Effector memory CD4-positive, alpha-beta T cell (primary cell): ENCODE data around the gene SPSB1.
"Not testable (repeated sequence)": the region's sequence is repeated elsewhere in the genome, so short reads cannot be mapped to it uniquely, and the experiment has no call there.

Experiments used
- DNase-seq, 3 donors: peaks; one replicate each; pipeline ENCODE4 v3.0.0-alpha.2; 2020
- H3K27ac ChIP-seq: 2 replicates; pipeline ENCODE4 v1.7.0; 2013; ENCODE audit warnings: mild to moderate bottlenecking, low read length, moderate library complexity; ENCODE audit not compliant: insufficient read depth, poor library complexity, severe bottlenecking
- H3K27me3 ChIP-seq: replicated peaks from 2 replicates; pipeline ENCODE4 v1.7.0; 2013; ENCODE audit warnings: mild to moderate bottlenecking, low read length; ENCODE audit not compliant: insufficient read depth, control insufficient read depth, poor library complexity, severe bottlenecking
- H3K36me3 ChIP-seq: 2 replicates; pipeline ENCODE4 v1.7.0; 2013; ENCODE audit warnings: mild to moderate bottlenecking, low read length, moderate library complexity; ENCODE audit not compliant: control insufficient read depth, insufficient read depth
- H3K4me1 ChIP-seq: 2 replicates; pipeline ENCODE4 v1.7.0; 2013; ENCODE audit warnings: low read length, mild to moderate bottlenecking; ENCODE audit not compliant: control insufficient read depth, insufficient read depth, poor library complexity, severe bottlenecking
- H3K4me3 ChIP-seq: 2 replicates; pipeline ENCODE4 v1.7.0; 2013; ENCODE audit warnings: low read length, low read depth, mild to moderate bottlenecking; ENCODE audit not compliant: insufficient read depth, poor library complexity, severe bottlenecking
- H3K9me3 ChIP-seq: 2 replicates; pipeline ENCODE4 v1.7.0; 2013; ENCODE audit warnings: mild to moderate bottlenecking, low read length, moderate library complexity; ENCODE audit not compliant: control insufficient read depth

SPSB1 gene

DNA sequence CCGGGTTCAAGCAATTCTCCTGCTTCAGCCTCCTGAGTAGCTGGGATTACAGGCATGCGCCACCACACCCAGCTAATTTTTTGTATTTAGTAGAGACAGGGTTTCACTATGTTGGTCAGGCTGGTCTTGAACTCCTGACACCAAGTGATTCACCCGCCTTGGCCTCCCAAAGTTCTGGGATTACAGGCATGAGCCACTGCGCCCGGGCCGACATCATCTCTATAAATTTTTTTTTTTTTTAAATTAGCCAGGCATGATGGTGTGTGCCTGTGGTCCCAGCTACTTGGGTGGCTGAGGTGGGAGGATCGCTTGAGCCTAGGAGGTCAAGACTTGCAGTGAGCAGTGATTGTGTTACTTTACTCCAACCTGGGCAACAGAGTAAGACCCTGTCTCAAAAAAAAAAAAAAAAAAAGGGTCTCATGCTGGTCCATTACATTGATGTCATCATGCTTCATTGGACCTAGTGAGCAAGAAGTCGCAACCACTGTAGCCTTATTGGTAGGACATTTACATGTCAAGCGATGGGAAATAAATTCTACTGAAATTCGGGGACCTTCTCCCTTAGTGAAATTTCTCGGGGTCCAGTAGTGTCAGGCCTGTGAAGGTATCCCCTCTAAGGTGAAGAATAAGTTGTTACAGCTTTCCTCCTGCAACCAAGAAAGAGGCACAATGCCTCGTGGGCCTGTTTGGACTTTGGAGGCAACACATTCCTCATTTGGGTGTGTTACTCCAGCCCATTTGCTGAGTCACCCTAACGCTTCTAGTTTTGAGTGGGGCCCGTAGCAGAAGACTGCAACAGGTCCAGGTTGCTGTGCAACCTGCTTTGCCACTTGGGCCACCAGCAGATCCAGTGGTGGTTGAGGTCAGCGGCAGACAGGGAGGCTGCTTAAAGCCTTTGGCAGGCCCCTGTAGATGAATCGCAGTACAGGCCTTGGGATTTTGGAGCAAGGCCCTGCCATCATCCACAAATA lies 7.2 kb downstream of the SPSB1 start:
- H3K27me3 ChIP-seq, H3K36me3 ChIP-seq: not testable (repeated sequence)

DNA sequence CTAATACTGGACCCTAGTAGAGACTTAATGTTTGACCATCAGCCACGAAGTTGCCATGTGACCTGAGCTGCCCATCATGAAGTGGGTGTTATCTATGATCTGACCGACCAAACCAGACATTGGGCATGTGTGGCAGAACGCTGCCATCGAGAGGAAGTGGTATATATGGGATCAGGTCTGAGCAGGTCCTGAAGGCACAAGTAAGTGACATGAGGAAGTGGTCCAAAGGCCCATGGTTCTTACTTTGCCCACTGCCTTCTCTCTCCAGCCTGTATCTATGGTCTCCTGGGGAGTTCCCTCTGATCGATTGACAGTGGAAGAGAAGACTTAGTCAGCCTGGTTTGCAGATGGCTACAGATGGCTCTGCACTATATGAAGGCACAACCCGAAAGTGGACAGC lies 7.9 kb downstream of the SPSB1 start:
- Histone ChIP-seq H3K36me3 (no peaks in the 10 kb centered on the region), H3K27ac (no peak overlapping the region), H3K27me3 (no peaks in the 10 kb centered on the region), H3K4me3 (no peak overlapping the region), H3K9me3 (no peaks in the 10 kb centered on the region), H3K4me1 (no peaks in the 10 kb centered on the region)
- DNase-seq = no peak

More for the DNA sequence above, 7.2 kb downstream of the SPSB1 start:
- H3K9me3 ChIP-seq, H3K4me3 ChIP-seq, DNase-seq, H3K4me1 ChIP-seq, H3K27ac ChIP-seq: not testable (repeated sequence)

DNA sequence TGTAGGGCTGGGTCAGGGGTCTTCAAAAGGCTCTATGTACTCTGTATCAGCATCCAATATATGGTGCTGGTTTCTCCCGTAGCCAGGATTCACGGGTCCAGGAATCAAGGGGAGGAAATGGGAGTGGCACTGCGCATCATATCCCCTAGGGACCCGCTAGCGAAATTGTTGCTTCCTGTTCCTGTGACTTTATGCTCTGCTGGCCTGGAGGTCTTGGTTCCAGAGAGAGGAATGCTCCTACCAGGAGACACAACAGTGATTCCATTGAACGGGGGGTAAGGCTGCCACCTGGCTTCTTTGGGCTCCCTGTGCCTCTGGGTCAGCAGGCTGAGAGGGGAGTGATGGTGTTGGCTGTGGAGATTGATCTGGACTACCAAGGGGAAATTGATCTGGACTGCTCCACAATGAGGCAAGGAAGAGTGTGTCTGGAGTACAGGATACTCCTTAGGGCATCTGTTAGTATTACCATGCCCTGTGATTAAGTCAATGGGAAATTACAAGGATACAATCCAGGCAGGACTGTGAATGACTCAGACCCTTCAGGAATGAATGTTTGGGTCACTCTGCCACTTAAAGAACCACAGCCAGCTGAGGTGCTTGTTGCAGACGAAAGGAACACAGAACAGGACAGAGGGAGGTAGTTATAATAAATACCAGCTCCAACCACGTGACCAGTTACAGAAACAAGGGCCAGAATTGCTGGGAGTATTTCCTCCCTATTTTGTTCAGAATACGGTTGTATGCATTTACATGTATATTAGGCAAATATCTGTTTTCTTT lies 10.2 kb downstream of the SPSB1 start:
- Histone ChIP-seq H3K9me3 (no peaks in the 10 kb centered on the region), H3K4me1 (no peaks in the 10 kb centered on the region), H3K36me3 (no peaks in the 10 kb centered on the region), H3K27ac (no peak overlapping the region), H3K4me3 (no peak overlapping the region), H3K27me3 (no peaks in the 10 kb centered on the region)
- DNase-seq = no peak

DNA sequence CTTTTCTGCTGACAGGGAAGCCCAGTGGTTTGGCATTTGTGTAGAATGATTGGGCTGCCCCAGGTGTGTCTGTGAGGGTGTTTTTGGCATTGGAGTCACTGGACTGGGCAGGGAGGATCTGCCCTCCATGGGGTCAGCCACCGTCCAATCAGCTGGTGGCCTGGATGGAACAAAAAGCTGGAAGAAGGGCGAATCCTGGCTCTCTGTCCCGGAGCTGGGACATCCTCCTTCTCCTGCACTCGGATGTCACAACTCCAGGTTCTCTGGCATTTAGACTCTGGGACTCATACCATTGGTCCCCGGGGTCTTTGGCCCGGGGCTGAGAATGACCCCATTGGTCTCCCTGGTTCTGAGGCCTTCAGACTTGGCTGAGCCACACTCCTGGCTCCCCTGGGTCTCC lies 11.2 kb downstream of the SPSB1 start:
- no peaks in the 10 kb centered on the region for H3K36me3 ChIP-seq
- H3K27me3 ChIP-seq = no peaks in the 10 kb centered on the region
- DNase-seq = no peak
- no peak overlapping the region for H3K4me3 ChIP-seq
- H3K4me1 ChIP-seq = no peaks in the 10 kb centered on the region
- H3K9me3 ChIP-seq = no peaks in the 10 kb centered on the region
- no peak overlapping the region for H3K27ac ChIP-seq

DNA sequence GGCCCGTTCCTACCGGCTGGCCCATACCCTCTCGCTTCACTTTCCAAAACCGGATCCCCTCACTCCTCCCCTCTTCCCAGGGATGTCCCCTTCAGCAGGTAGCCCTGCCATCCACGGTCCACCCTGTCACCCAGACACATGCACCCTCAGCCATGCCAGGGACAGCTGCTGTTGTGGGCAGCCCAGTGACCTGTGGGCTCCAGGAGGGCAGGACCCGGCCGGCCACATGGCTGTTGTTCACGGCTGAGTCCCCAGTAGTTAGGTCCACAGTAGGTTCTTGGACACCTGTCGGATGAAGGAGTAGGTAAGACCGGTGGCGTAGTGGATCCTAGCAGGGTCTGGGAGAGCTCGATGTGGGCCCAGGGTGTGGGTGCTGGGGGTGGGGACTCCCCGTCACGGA lies 12.5 kb downstream of the SPSB1 start:
- no peaks in the 10 kb centered on the region for H3K9me3 ChIP-seq
- no peak overlapping the region for H3K27ac ChIP-seq
- H3K4me1 ChIP-seq = no peaks in the 10 kb centered on the region
- H3K27me3 ChIP-seq = no peaks in the 10 kb centered on the region
- no peak overlapping the region for H3K4me3 ChIP-seq
- H3K36me3 ChIP-seq = no peaks in the 10 kb centered on the region
- no peak for DNase-seq

DNA sequence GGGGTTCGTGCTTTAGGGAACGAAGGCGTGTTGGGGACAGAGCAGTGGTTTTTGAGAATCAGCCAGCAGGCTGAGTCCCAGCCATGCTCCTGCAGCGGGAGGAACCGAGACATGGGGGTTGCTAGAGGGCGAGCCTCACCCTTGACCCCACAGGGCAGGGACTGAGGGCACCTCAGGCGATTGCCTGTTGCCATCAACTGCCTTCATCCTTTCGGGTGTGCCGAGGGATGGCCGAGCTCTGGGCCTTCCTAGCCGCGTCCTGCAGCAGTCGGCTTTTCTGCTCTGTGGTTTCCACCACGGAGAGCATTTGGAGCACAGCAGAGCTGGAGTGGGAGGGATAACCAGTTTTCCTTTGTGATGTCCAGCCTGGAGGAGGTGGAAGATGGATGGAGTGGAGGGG lies 13.3 kb downstream of the SPSB1 start:
- DNase-seq = no peak
- Histone ChIP-seq H3K27me3 (no peaks in the 10 kb centered on the region), H3K27ac (no peak overlapping the region), H3K36me3 (no peaks in the 10 kb centered on the region), H3K4me1 (no peaks in the 10 kb centered on the region), H3K4me3 (no peak overlapping the region), H3K9me3 (no peaks in the 10 kb centered on the region)

DNA sequence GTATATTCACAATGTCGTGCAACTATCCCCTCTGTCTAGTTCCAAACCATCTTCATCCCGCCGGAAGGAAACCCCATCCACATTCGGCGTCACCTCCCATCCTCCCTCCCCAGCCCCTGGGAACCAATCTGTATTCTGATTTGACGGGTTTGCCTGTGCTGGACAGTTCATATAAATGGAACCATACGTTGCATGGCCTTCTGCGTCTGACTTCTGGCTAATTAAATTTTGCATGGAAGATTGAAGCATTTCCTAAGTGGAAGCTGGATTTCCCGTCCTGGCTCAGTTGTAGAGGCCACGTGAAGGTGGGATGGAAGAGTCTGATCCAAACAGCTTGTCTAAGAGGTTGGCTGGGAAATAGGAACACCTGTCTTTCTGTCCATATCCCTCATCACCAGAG lies 14.6 kb downstream of the SPSB1 start:
- Histone ChIP-seq H3K4me3 (no peak overlapping the region), H3K36me3 (no peaks in the 10 kb centered on the region), H3K4me1 (no peaks in the 10 kb centered on the region), H3K9me3 (no peaks in the 10 kb centered on the region), H3K27me3 (no peaks in the 10 kb centered on the region), H3K27ac (no peak overlapping the region)
- DNase-seq = no peak

DNA sequence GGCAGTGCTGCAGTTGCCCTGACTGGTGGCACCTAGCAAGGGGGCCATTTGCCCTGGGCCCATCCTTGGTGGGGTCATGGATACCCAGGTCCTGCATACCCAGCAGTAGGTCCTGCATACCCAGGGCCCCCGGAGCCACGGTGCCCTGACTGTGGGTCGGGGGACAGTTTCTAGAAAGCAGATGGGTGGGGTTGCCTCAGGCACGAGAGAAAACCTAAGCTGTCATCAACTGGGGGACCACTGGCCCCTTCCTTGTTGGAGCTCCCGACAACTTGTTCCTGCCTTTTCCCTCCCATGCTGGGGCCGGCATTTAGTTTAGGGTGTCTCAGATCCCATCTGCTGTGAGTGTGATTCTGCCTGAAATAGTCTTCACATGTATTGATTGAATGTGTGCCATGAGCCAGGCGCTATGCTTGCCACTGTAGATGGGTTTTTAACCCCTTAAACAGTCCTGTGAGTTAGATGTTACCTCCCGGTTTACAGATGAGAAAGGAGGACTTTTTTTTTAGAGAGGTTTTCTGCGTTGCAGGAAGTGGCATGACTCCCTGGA lies 15.6 kb downstream of the SPSB1 start:
- Histone ChIP-seq H3K27me3 (no peaks in the 10 kb centered on the region), H3K36me3 (no peaks in the 10 kb centered on the region), H3K4me3 (no peak overlapping the region), H3K27ac (no peak overlapping the region), H3K4me1 (no peaks in the 10 kb centered on the region), H3K9me3 (no peaks in the 10 kb centered on the region)
- no peak for DNase-seq

DNA sequence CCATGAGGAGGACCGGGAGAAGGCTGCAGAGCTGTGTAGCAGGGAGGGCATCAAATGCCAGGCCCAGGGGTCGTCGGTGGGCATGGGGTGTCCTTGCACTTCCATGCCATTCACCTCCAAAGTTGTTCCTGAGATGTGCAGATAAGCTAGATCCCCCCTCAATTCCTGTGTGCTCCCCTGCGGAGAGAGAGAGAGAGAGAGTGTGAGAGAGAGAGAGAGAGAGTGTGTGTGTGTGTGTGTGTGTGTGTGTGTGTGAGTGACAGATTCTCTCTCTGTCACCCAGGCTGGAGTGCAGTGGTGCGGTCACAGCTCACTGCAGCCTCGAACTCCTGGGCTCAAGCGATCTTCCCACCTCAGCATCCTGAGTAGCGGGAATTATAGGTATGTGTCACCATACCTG lies 16.4 kb downstream of the SPSB1 start:
- DNase-seq = no peak
- Histone ChIP-seq H3K27me3 (no peaks in the 10 kb centered on the region), H3K9me3 (no peaks in the 10 kb centered on the region), H3K27ac (no peak overlapping the region), H3K36me3 (no peaks in the 10 kb centered on the region), H3K4me3 (no peak overlapping the region), H3K4me1 (no peaks in the 10 kb centered on the region)

DNA sequence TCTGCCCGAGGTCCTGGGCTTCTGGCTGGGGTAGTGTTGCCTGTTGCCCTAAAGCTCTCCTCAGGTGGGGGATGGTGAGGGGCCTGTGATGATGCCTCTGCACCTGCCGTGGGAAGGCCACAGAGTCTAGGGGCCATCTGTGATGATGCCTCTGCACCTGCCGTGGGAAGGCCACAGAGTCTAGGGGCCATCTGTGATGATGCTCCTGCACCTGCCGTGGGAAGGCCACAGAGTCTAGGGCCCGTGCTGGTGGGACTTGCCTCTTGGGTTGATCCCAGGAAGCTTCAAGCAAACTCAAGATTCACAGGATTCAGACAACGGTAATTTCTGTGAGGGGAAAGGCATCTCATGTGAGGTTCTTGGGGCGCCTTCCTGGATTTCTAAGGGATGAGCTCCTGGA lies 17.3 kb downstream of the SPSB1 start:
- no peak overlapping the region for H3K4me3 ChIP-seq
- no peaks in the 10 kb centered on the region for H3K27me3 ChIP-seq
- no peaks in the 10 kb centered on the region for H3K9me3 ChIP-seq
- DNase-seq = no peak
- H3K27ac ChIP-seq = no peak overlapping the region
- no peaks in the 10 kb centered on the region for H3K36me3 ChIP-seq
- peaks cover under 1% of the 10 kb centered on the region for H3K4me1 ChIP-seq
